HL-60 (cell line): ENCODE measurements around the gene ZCCHC24.

Source experiments
- CTCF ChIP-seq: IDR thresholded peaks from one replicate; pipeline ENCODE4 v1.5.1; 2011; ENCODE audit warnings: low read length, control low read depth, inconsistent platforms; ENCODE audit not compliant: insufficient read depth
- GABPA ChIP-seq: IDR thresholded peaks from 2 replicates; pipeline ENCODE4 v1.6.1; 2012; ENCODE audit warnings: low read depth
- POLR2AphosphoS5 ChIP-seq: IDR thresholded peaks from 2 replicates; pipeline ENCODE4 v1.6.1; 2012; ENCODE audit warnings: low read depth
- TF ChIP-seq, protein P1 (sequence below): IDR thresholded peaks from 2 replicates; pipeline ENCODE4 v1.6.1; 2012; ENCODE audit warnings: low read depth; ENCODE audit not compliant: insufficient replicate concordance

- no peak for TF ChIP-seq CTCF
- TF ChIP-seq POLR2AphosphoS5 = no peak
- TF ChIP-seq, protein P1, sequence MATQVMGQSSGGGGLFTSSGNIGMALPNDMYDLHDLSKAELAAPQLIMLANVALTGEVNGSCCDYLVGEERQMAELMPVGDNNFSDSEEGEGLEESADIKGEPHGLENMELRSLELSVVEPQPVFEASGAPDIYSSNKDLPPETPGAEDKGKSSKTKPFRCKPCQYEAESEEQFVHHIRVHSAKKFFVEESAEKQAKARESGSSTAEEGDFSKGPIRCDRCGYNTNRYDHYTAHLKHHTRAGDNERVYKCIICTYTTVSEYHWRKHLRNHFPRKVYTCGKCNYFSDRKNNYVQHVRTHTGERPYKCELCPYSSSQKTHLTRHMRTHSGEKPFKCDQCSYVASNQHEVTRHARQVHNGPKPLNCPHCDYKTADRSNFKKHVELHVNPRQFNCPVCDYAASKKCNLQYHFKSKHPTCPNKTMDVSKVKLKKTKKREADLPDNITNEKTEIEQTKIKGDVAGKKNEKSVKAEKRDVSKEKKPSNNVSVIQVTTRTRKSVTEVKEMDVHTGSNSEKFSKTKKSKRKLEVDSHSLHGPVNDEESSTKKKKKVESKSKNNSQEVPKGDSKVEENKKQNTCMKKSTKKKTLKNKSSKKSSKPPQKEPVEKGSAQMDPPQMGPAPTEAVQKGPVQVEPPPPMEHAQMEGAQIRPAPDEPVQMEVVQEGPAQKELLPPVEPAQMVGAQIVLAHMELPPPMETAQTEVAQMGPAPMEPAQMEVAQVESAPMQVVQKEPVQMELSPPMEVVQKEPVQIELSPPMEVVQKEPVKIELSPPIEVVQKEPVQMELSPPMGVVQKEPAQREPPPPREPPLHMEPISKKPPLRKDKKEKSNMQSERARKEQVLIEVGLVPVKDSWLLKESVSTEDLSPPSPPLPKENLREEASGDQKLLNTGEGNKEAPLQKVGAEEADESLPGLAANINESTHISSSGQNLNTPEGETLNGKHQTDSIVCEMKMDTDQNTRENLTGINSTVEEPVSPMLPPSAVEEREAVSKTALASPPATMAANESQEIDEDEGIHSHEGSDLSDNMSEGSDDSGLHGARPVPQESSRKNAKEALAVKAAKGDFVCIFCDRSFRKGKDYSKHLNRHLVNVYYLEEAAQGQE = no peak
- no peak for TF ChIP-seq GABPA
Observed at GRCh38 chr10:79422178-79422892, 23.1 kb downstream of the ZCCHC24 start.
